Activated T-cell treated with anti-CD3 and anti-CD28 coated beads, Interleukin-2, amount 50 U/mL, for 24 hours (primary cell): Measurements from ENCODE around the gene PRG2.
"Not testable (repeated sequence)": the region's sequence is repeated elsewhere in the genome, so short reads cannot be mapped to it uniquely, and the experiment has no call there.

Experiments used
- DNase-seq: peaks from one replicate; pipeline ENCODE4 v3.0.0-alpha.2; 2020
- H3K27ac Mint-ChIP-seq: 2 replicates; pipeline ENCODE4 v1.8.0; 2020; ENCODE audit warnings: mild to moderate bottlenecking, mixed read lengths
- H3K27me3 Mint-ChIP-seq: 2 replicates; pipeline ENCODE4 v1.8.0; 2020; ENCODE audit warnings: mixed read lengths
- H3K36me3 Mint-ChIP-seq: 2 replicates; pipeline ENCODE4 v1.8.0; 2020; ENCODE audit warnings: low read depth, mixed read lengths
- H3K4me1 Mint-ChIP-seq: 2 replicates; pipeline ENCODE4 v1.8.0; 2020; ENCODE audit warnings: low read depth, mixed read lengths
- H3K4me3 Mint-ChIP-seq: 2 replicates; pipeline ENCODE4 v1.8.0; 2020; ENCODE audit warnings: mild to moderate bottlenecking, moderate library complexity, mixed read lengths
- H3K9me3 Mint-ChIP-seq: 2 replicates; pipeline ENCODE4 v1.8.0; 2020; ENCODE audit warnings: mixed read lengths

PRG2 gene

DNA sequence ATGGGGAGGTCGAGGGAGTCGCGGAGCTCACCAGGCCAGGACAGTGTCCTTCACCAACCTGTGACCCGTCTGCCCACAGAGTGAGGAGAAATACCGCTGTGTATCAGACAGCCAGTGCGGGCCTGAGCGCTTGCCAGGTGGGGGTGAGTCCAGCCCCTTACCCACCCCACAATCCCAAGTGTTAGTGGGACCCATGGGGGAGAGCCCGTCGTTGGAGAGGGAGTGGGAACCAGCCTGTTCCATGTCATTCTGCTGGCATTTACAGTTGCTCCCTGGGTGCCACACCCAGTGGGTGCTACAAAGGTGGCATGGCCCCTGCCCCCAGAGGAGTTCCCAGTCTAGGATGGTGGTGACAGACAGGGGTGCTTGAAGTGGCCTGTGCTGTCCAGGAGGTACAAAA is 43.1 kb downstream of the PRG2 start:
- Mint-ChIP-seq H3K36me3 (no peaks in the 10 kb centered on the region), H3K4me3 (no peak overlapping the region), H3K4me1 (peaks cover 5% of the 10 kb centered on the region), H3K9me3 (peaks cover 5% of the 10 kb centered on the region), H3K27ac (no peak overlapping the region), H3K27me3 (no peaks in the 10 kb centered on the region)
- DNase-seq = no peak

GRCh38 chr11:57345555-57346211 is 44.8 kb downstream of the PRG2 start:
- Mint-ChIP-seq H3K4me3 (no peak overlapping the region), H3K9me3 (no peaks in the 10 kb centered on the region), H3K4me1 (peaks cover 5% of the 10 kb centered on the region), H3K27ac (no peak overlapping the region), H3K27me3 (no peaks in the 10 kb centered on the region), H3K36me3 (no peaks in the 10 kb centered on the region)
- DNase-seq = peak; percentile 75

- Mint-ChIP-seq H3K4me3 (no peak overlapping the region), H3K27ac (no peak overlapping the region), H3K36me3 (no peaks in the 10 kb centered on the region), H3K27me3 (no peaks in the 10 kb centered on the region), H3K4me1 (peaks cover 3% of the 10 kb centered on the region), H3K9me3 (no peaks in the 10 kb centered on the region)
- no peak for DNase-seq
Measured at GRCh38 chr11:57344826-57345225, 45.6 kb downstream of the PRG2 start.

- H3K4me1 Mint-ChIP-seq = peaks cover 1% of the 10 kb centered on the region
- no peak overlapping the region for H3K27ac Mint-ChIP-seq
- H3K4me3 Mint-ChIP-seq = no peak overlapping the region
- DNase-seq = no peak
- no peaks in the 10 kb centered on the region for H3K36me3 Mint-ChIP-seq
- H3K27me3 Mint-ChIP-seq = no peaks in the 10 kb centered on the region
- H3K9me3 Mint-ChIP-seq = no peaks in the 10 kb centered on the region
Measured at GRCh38 chr11:57343825-57344224, 46.6 kb downstream of the PRG2 start.

DNA sequence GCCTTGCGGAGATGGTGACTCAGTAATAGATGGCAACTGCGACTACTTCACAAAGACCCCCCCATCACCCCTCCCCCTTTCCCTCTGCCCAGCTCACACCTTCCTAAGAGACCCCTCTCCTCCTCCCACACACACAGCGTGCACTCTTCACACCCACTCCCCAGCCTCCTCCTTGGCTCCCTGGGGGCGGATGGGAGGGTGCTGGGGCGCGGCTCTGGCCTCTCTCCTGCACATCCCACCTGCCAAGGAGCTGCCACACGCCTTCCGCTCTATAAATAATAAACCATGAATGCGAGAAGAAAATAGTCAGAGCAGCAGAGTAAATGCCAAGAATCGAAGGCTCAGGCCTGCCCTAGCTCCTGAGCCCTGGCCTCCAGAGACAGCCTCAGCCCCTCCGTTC is 47.7 kb downstream of the PRG2 start:
- no peak for DNase-seq
- no peaks in the 10 kb centered on the region for H3K9me3 Mint-ChIP-seq
- peaks cover 1% of the 10 kb centered on the region for H3K4me1 Mint-ChIP-seq
- no peaks in the 10 kb centered on the region for H3K27me3 Mint-ChIP-seq
- H3K36me3 Mint-ChIP-seq = no peaks in the 10 kb centered on the region
- no peak overlapping the region for H3K4me3 Mint-ChIP-seq
- no peak overlapping the region for H3K27ac Mint-ChIP-seq

DNA sequence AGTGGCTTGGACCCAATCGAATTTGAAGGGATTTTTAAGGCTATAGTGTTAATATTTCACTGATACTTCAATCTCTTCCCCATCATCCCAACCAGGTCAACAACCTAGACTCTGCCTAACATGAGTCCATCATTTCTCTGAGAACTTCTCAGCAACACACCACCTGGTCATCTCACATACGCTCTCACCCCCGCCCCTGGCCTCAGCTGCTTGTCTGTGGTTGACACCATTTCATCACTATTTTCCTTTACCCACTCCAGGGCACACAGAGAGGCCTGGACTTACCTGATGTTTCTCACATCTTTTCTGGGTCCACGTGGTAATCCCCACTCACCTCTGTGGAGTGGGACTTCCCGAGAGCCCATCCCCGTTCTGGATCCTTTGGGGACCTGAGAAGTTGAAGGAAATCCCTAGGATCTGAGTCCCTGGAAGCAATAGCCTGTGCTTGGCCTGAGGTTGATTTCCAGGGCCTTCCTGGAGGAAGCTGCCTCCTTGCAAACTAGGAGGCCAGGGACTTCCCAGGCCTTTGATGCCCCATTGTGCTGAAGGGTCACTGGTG is 49.1 kb downstream of the PRG2 start:
- Mint-ChIP-seq H3K4me1 (peaks cover 7% of the 10 kb centered on the region), H3K27ac (no peak overlapping the region), H3K9me3 (no peaks in the 10 kb centered on the region), H3K27me3 (no peaks in the 10 kb centered on the region), H3K36me3 (no peaks in the 10 kb centered on the region), H3K4me3 (no peak overlapping the region)
- no peak for DNase-seq

- no peak for DNase-seq
Measured at GRCh38 chr11:57340039-57340615, 50.3 kb downstream of the PRG2 start.

GRCh38 chr11:57339328-57339727 is 51.1 kb downstream of the PRG2 start:
- DNase-seq = no peak
- H3K36me3 Mint-ChIP-seq = peaks cover 12% of the 10 kb centered on the region
- H3K4me1 Mint-ChIP-seq = peaks cover 19% of the 10 kb centered on the region
- H3K4me3 Mint-ChIP-seq = no peak overlapping the region
- H3K9me3 Mint-ChIP-seq = no peaks in the 10 kb centered on the region
- H3K27me3 Mint-ChIP-seq = no peaks in the 10 kb centered on the region
- H3K27ac Mint-ChIP-seq = peak overlapping the region; percentile 41

More at GRCh38 chr11:57340039-57340615, 50.3 kb downstream of the PRG2 start:
- Mint-ChIP-seq H3K36me3 (peaks cover 4% of the 10 kb centered on the region), H3K4me1 (peaks cover 12% of the 10 kb centered on the region), H3K27ac (no peak overlapping the region), H3K4me3 (no peak overlapping the region), H3K9me3 (no peaks in the 10 kb centered on the region), H3K27me3 (no peaks in the 10 kb centered on the region)

DNA sequence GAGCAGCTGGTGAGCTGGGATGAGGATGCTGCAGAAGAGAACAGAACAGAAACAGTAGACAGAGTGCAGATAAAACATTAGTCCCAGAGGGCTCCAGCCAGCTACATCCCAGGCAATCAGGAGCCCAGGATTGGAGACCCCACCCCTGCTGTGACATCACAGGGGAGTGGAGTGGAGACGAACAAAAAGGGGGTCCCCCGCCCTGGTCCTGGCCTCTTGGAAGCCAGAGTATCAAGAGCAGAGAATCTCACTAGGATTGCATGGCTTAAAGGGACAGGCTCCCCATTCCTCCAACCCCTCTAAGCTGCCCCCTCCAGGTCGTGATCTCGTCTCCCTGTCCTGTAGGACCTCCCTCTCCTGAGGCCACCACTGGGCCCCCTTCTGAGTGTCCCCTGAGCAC is 52.3 kb downstream of the PRG2 start, which contains the start of gene P2RX3:
Gene P2RX3, plus strand, starts transcription at position 211 of the 400 bp plus-strand sequence. CDS start 199 bp downstream, outside the sequence.
- no peaks in the 10 kb centered on the region for H3K27me3 Mint-ChIP-seq
- H3K4me1 Mint-ChIP-seq = peaks cover 30% of the 10 kb centered on the region
- DNase-seq = no peak
- H3K27ac Mint-ChIP-seq = peak within 1 kb of the TSS; percentile 55
- H3K36me3 Mint-ChIP-seq = peaks cover 24% of the 10 kb centered on the region
- H3K9me3 Mint-ChIP-seq = no peaks in the 10 kb centered on the region
- H3K4me3 Mint-ChIP-seq = no peak within 1 kb of the TSS

GRCh38 chr11:57336856-57337255 is 53.6 kb downstream of the PRG2 start:
- H3K27me3 Mint-ChIP-seq, DNase-seq, H3K9me3 Mint-ChIP-seq: not testable (repeated sequence)
- Mint-ChIP-seq H3K27ac (peak overlapping the region; percentile 99), H3K4me1 (peaks cover 38% of the 10 kb centered on the region), H3K4me3 (peak overlapping the region; percentile 98), H3K36me3 (peaks cover 37% of the 10 kb centered on the region)
